ENCODE measurements around the gene OTUB2. TPM values are rescaled to one million over a fixed set of nuclear protein-coding genes. Genes with fewer than 3 reads are reported as not detected.

Gene OTUB2
- total and polyA plus RNA-seq, 5 donors from 2014 or later = 0.25 to 0.46 (median 0.37) TPM; not detected in 1

- Histone ChIP-seq H3K9me3 (ENCODE audit: control insufficient read depth in 2 of 2, low read length in 2 of 2) (no peaks in the 10 kb centered on the region), H3K27me3 (ENCODE audit: control insufficient read depth, insufficient read depth, low read length) (no peaks in the 10 kb centered on the region), H3K4me1 (ENCODE audit: control insufficient read depth, insufficient read depth, low read length, poor library complexity, severe bottlenecking) (peaks cover 23% of the 10 kb centered on the region), H3K36me3 (ENCODE audit: control insufficient read depth, insufficient read depth, low read length) (no peaks in the 10 kb centered on the region), H3K27ac (ENCODE audit: insufficient read depth, low read length, poor library complexity, severe bottlenecking) (no peak overlapping the region), H3K4me3 (ENCODE audit: low read depth, low read length) (no peak overlapping the region)
- Mint-ChIP-seq H3K27me3 (peaks cover 12% of the 10 kb centered on the region), H3K4me3 (no peak overlapping the region), H3K4me1 (peaks cover 0 to 21% (median 14%) of the 10 kb centered on the region in 4 donors), H3K36me3 (no peaks in the 10 kb centered on the region), H3K9me3 (no peaks in the 10 kb centered on the region), H3K27ac (peak overlapping the region in 1 of 3 donors; percentile 26)
- DNase-seq = no peak
- no peak for ATAC-seq (ENCODE audit: low read depth in 2 of 2)
These were observed 22.1 kb upstream of the OTUB2 start for GRCh38 chr14:94004015-94004414.

DNA sequence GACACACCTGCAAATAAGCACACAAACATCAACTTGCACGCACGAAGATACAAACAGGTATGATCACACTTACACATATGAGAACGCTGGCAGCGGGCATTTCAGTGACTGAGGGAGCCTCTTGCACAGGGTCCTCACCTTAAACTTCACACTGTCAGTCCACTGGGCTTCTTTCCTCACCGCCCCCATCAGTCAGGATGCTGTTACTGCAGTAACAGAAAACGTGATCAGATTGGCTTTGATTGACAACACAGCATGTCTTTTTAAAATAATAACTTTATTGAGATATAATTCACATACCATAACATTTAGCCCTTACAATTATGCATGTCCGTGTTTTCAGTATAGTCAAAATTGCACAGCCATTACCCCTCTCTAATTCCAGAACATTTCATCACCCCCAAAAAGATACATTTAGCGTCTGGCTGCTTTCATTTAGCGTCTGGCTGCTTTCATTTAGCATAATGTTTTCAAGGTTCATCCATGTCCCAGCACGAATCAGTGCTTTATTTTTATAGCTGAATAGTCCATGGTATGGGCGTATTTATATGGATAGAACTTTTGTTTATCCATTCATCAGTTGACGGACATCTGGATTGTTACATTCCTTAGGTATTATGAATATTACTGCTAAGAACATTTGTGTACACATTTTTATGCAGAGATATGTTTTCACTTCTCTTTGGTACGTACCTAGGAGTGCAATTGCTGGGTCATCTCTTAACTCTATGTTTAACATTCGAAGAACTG is 20.6 kb upstream of the OTUB2 start:
- Histone ChIP-seq H3K27ac (ENCODE audit: insufficient read depth, low read length, poor library complexity, severe bottlenecking) (no peak overlapping the region), H3K36me3 (ENCODE audit: control insufficient read depth, insufficient read depth, low read length) (no peaks in the 10 kb centered on the region), H3K9me3 (ENCODE audit: control insufficient read depth in 2 of 2, low read length in 2 of 2) (no peaks in the 10 kb centered on the region), H3K4me3 (ENCODE audit: low read depth, low read length) (no peak overlapping the region), H3K27me3 (ENCODE audit: control insufficient read depth, insufficient read depth, low read length) (no peaks in the 10 kb centered on the region), H3K4me1 (ENCODE audit: control insufficient read depth, insufficient read depth, low read length, poor library complexity, severe bottlenecking) (peaks cover 23% of the 10 kb centered on the region)
- H3K36me3 Mint-ChIP-seq = no peaks in the 10 kb centered on the region
- DNase-seq (peak in 1 of 3 donors; percentile 56), ATAC-seq (ENCODE audit: low read depth in 2 of 2) (no peak)
- peaks cover 0 to 35% (median 21%) of the 10 kb centered on the region in 4 donors for H3K4me1 Mint-ChIP-seq
- no peak overlapping the region for H3K27ac Mint-ChIP-seq
- peaks cover 12% of the 10 kb centered on the region for H3K27me3 Mint-ChIP-seq
- no peaks in the 10 kb centered on the region for H3K9me3 Mint-ChIP-seq
- H3K4me3 Mint-ChIP-seq = no peak overlapping the region

GRCh38 chr14:94008234-94008633 is 17.9 kb upstream of the OTUB2 start:
- peaks cover 0 to 42% (median 28%) of the 10 kb centered on the region in 4 donors for H3K4me1 Mint-ChIP-seq
- peak in 1 of 2 donors; percentile 36 for ATAC-seq (ENCODE audit: low read depth in 2 of 2)
- DNase-seq = peak in 1 of 3 donors; percentile 64

GRCh38 chr14:94009767-94010166 is 16.4 kb upstream of the OTUB2 start:
- H3K4me3 ChIP-seq (ENCODE audit: low read depth, low read length) = no peak overlapping the region
- H3K4me3 Mint-ChIP-seq = no peak overlapping the region
- H3K9me3 ChIP-seq (ENCODE audit: control insufficient read depth in 2 of 2, low read length in 2 of 2) = no peaks in the 10 kb centered on the region
- peak overlapping the region in 2 of 3 donors; percentile 7 to 63 for H3K27ac Mint-ChIP-seq
- peaks cover 29% of the 10 kb centered on the region for H3K4me1 ChIP-seq (ENCODE audit: control insufficient read depth, insufficient read depth, low read length, poor library complexity, severe bottlenecking)
- H3K9me3 Mint-ChIP-seq = peaks cover 0 to 1% (median 0%) of the 10 kb centered on the region in 7 donors
- DNase-seq (peak in 1 of 3 donors; percentile 23), ATAC-seq (ENCODE audit: low read depth in 2 of 2) (no peak)
- H3K36me3 ChIP-seq (ENCODE audit: control insufficient read depth, insufficient read depth, low read length) = no peaks in the 10 kb centered on the region
- H3K27me3 Mint-ChIP-seq = peaks cover 10% of the 10 kb centered on the region
- H3K36me3 Mint-ChIP-seq = no peaks in the 10 kb centered on the region
- no peak overlapping the region for H3K27ac ChIP-seq (ENCODE audit: insufficient read depth, low read length, poor library complexity, severe bottlenecking)
- no peaks in the 10 kb centered on the region for H3K27me3 ChIP-seq (ENCODE audit: control insufficient read depth, insufficient read depth, low read length)
- H3K4me1 Mint-ChIP-seq = peaks cover 0 to 41% (median 28%) of the 10 kb centered on the region in 4 donors

More at GRCh38 chr14:94008234-94008633, 17.9 kb upstream of the OTUB2 start:
- Mint-ChIP-seq H3K27me3 (peaks cover 10% of the 10 kb centered on the region), H3K27ac (no peak overlapping the region), H3K36me3 (no peaks in the 10 kb centered on the region), H3K4me3 (peak overlapping the region in 1 of 4 donors; percentile 48), H3K9me3 (peaks cover 0 to 1% (median 0%) of the 10 kb centered on the region in 7 donors)
- Histone ChIP-seq H3K4me3 (ENCODE audit: low read depth, low read length) (no peak overlapping the region), H3K4me1 (ENCODE audit: control insufficient read depth, insufficient read depth, low read length, poor library complexity, severe bottlenecking) (peaks cover 29% of the 10 kb centered on the region), H3K27ac (ENCODE audit: insufficient read depth, low read length, poor library complexity, severe bottlenecking) (no peak overlapping the region), H3K27me3 (ENCODE audit: control insufficient read depth, insufficient read depth, low read length) (no peaks in the 10 kb centered on the region), H3K36me3 (ENCODE audit: control insufficient read depth, insufficient read depth, low read length) (no peaks in the 10 kb centered on the region), H3K9me3 (ENCODE audit: control insufficient read depth in 2 of 2, low read length in 2 of 2) (no peaks in the 10 kb centered on the region)

GRCh38 chr14:94010625-94011024 is 15.5 kb upstream of the OTUB2 start:
- Histone ChIP-seq H3K27me3 (ENCODE audit: control insufficient read depth, insufficient read depth, low read length) (no peaks in the 10 kb centered on the region), H3K4me1 (ENCODE audit: control insufficient read depth, insufficient read depth, low read length, poor library complexity, severe bottlenecking) (peaks cover 29% of the 10 kb centered on the region), H3K9me3 (ENCODE audit: control insufficient read depth in 2 of 2, low read length in 2 of 2) (no peaks in the 10 kb centered on the region), H3K36me3 (ENCODE audit: control insufficient read depth, insufficient read depth, low read length) (no peaks in the 10 kb centered on the region), H3K27ac (ENCODE audit: insufficient read depth, low read length, poor library complexity, severe bottlenecking) (no peak overlapping the region), H3K4me3 (ENCODE audit: low read depth, low read length) (no peak overlapping the region)
- H3K4me3 Mint-ChIP-seq = no peak overlapping the region
- H3K9me3 Mint-ChIP-seq = peaks cover 0 to 1% (median 0%) of the 10 kb centered on the region in 7 donors
- ATAC-seq (ENCODE audit: low read depth in 2 of 2) (no peak), DNase-seq (no peak)
- H3K36me3 Mint-ChIP-seq = no peaks in the 10 kb centered on the region
- H3K27ac Mint-ChIP-seq = no peak overlapping the region
- H3K4me1 Mint-ChIP-seq = peaks cover 0 to 41% (median 24%) of the 10 kb centered on the region in 4 donors
- H3K27me3 Mint-ChIP-seq = peaks cover 6% of the 10 kb centered on the region

DNA sequence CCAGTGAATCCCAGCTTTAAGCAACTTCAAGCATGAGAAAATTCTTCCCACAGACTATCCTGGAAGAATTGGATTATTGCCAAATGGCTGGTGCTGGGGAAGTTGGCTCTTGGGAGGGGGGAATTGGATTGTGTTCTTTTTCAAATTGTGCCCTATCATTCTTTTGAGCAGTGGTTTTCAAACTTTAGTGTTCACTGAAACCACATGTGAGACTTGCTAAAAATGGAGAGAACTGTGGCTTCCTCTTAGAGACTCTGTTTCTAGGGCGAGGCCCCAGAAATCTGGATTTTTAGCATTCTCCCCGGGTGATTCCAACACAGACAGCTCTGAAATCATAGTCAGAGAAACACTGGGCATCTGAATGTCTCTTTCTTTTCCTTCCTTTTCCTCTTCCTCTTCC is 14.3 kb upstream of the OTUB2 start:
- H3K4me3 Mint-ChIP-seq = peak overlapping the region in 2 of 4 donors; percentile 41 to 48

DNA sequence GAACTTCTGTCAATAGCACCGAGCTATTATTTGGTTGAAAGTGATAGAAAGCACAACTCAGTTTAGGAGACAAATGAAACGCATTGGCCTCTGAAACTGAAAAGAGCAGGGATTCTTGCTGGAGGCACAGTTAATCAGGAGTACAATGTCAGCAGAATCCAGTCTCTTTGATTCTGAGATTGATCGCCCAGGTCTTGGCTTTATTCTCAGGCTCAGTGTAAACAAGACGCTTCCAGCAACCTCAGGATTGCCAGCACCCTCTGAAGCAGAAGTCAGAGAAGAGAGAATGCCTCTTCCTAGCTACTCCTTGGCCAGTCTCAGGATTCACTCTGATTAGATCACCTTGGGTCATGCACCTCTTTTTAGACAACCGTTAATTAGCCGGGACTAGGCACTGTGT is 11.8 kb upstream of the OTUB2 start:
- H3K9me3 ChIP-seq (ENCODE audit: control insufficient read depth in 2 of 2, low read length in 2 of 2) = no peaks in the 10 kb centered on the region
- Mint-ChIP-seq H3K4me1 (peaks cover 0 to 28% (median 18%) of the 10 kb centered on the region in 4 donors), H3K9me3 (peaks cover 0 to 1% (median 0%) of the 10 kb centered on the region in 7 donors), H3K36me3 (no peaks in the 10 kb centered on the region), H3K27me3 (peaks cover 5% of the 10 kb centered on the region), H3K27ac (no peak overlapping the region), H3K4me3 (no peak overlapping the region)
- H3K27me3 ChIP-seq (ENCODE audit: control insufficient read depth, insufficient read depth, low read length) = peaks cover 3% of the 10 kb centered on the region
- H3K4me3 ChIP-seq (ENCODE audit: low read depth, low read length) = no peak overlapping the region
- DNase-seq = no peak
- no peak overlapping the region for H3K27ac ChIP-seq (ENCODE audit: insufficient read depth, low read length, poor library complexity, severe bottlenecking)
- no peak for ATAC-seq (ENCODE audit: low read depth in 2 of 2)
- peaks cover 14% of the 10 kb centered on the region for H3K4me1 ChIP-seq (ENCODE audit: control insufficient read depth, insufficient read depth, low read length, poor library complexity, severe bottlenecking)
- H3K36me3 ChIP-seq (ENCODE audit: control insufficient read depth, insufficient read depth, low read length) = no peaks in the 10 kb centered on the region

More for the DNA sequence above, 14.3 kb upstream of the OTUB2 start:
- no peaks in the 10 kb centered on the region for H3K36me3 Mint-ChIP-seq
- peak in 2 of 3 donors; percentile 21 to 61 for DNase-seq
- no peaks in the 10 kb centered on the region for H3K27me3 ChIP-seq (ENCODE audit: control insufficient read depth, insufficient read depth, low read length)
- H3K9me3 ChIP-seq (ENCODE audit: control insufficient read depth in 2 of 2, low read length in 2 of 2) = no peaks in the 10 kb centered on the region
- peak overlapping the region in 1 of 3 donors; percentile 52 for H3K27ac Mint-ChIP-seq
- H3K27ac ChIP-seq (ENCODE audit: insufficient read depth, low read length, poor library complexity, severe bottlenecking) = no peak overlapping the region
- H3K4me3 ChIP-seq (ENCODE audit: low read depth, low read length) = peak overlapping the region; percentile 55
- peaks cover 5% of the 10 kb centered on the region for H3K27me3 Mint-ChIP-seq
- peaks cover 29% of the 10 kb centered on the region for H3K4me1 ChIP-seq (ENCODE audit: control insufficient read depth, insufficient read depth, low read length, poor library complexity, severe bottlenecking)
- no peaks in the 10 kb centered on the region for H3K36me3 ChIP-seq (ENCODE audit: control insufficient read depth, insufficient read depth, low read length)
- peak; percentile 28 to 42 for ATAC-seq (ENCODE audit: low read depth in 2 of 2)
- peaks cover 0 to 1% (median 0%) of the 10 kb centered on the region in 7 donors for H3K9me3 Mint-ChIP-seq
- H3K4me1 Mint-ChIP-seq = peaks cover 0 to 41% (median 24%) of the 10 kb centered on the region in 4 donors
